PC-3 (cell line): ENCODE measurements around the gene ACSS2. TPM values are rescaled to one million over a fixed set of nuclear protein-coding genes. Genes with fewer than 3 reads are reported as not detected.

Source experiments
- ATAC-seq: fragments of 200-7000 bp; cut with Tn5 transposase; 2 replicates; pipeline ENCODE4 v1.9.1; 2020; ENCODE audit warnings: mild to moderate bottlenecking, moderate library complexity
- BruUV-seq: library from RNA; stranded (reverse); fragments of 400-500 nt; replicated peaks from 2 replicates; lab custom pipeline; 2021; lab: Mats Ljungman, UMichigan
- CTCF ChIA-PET: fragments of 300-600 bp; sonication (Branson Sonifier 250); formaldehyde crosslinking; loops from one replicate; lab custom pipeline; 2022; ENCODE audit warnings: antibody characterized with exemption; lab: Charles Lee
- POLR2A ChIA-PET: fragments of 300-600 bp; sonication (Branson Sonifier 250); formaldehyde crosslinking; loops from one replicate; lab custom pipeline; 2022; ENCODE audit warnings: antibody characterized with exemption; ENCODE audit not compliant: unreplicated experiment; lab: Charles Lee
- DNase-seq: peaks from one replicate; pipeline ENCODE4 v3.0.0-alpha.2; 2015
- H2AFZ ChIP-seq: fragments of 300-600 bp; sonication (generic); 2 replicates; pipeline ENCODE4 v1.6.0; 2016; ENCODE audit warnings: antibody characterized with exemption, low read length
- H3F3A ChIP-seq: fragments of 300-600 bp; sonication (generic); one replicate; pipeline ENCODE4 v1.6.0; 2017; ENCODE audit warnings: antibody characterized with exemption, low read length, control low read depth, mild to moderate bottlenecking; ENCODE audit not compliant: unreplicated experiment
- H3K27ac ChIP-seq: fragments of 300-600 bp; sonication (generic); 2 replicates; pipeline ENCODE4 v1.5.1; 2016; ENCODE audit warnings: mild to moderate bottlenecking, low read length
- H3K27me3 ChIP-seq: fragments of 300-600 bp; sonication (generic); 2 replicates; pipeline ENCODE4 v1.6.1; 2016; ENCODE audit warnings: low read length, mixed read lengths
- H3K36me3 ChIP-seq: fragments of 300-600 bp; sonication (generic); 2 replicates; pipeline ENCODE4 v1.6.1; 2016; ENCODE audit warnings: low read depth, mixed run types, low read length, mixed read lengths
- H3K4me1 ChIP-seq: fragments of 300-600 bp; sonication (generic); 2 replicates; pipeline ENCODE4 v1.5.1; 2016; ENCODE audit warnings: low read length; ENCODE audit not compliant: insufficient read depth
- H3K4me2 ChIP-seq: fragments of 300-600 bp; sonication (generic); 2 replicates; pipeline ENCODE4 v1.6.0; 2016; ENCODE audit warnings: low read length
- H3K4me3 ChIP-seq: fragments of 300-600 bp; sonication (generic); 2 replicates; pipeline ENCODE4 v1.5.1; 2016; ENCODE audit warnings: mild to moderate bottlenecking, low read length, mixed read lengths
- H3K79me2 ChIP-seq: fragments of 300-600 bp; sonication (generic); 2 replicates; pipeline ENCODE4 v1.6.1; 2017; ENCODE audit warnings: low read length, mixed read lengths
- H3K9ac ChIP-seq: fragments of 300-600 bp; sonication (generic); 2 replicates; pipeline ENCODE4 v1.6.0; 2016; ENCODE audit warnings: mild to moderate bottlenecking, low read length
- H3K9me2 ChIP-seq: fragments of 300-600 bp; sonication (generic); replicated peaks from 2 replicates; pipeline ENCODE4 v1.6.1; 2016; ENCODE audit warnings: mixed run types, low read length, mixed read lengths
- H3K9me3 ChIP-seq: fragments of 300-600 bp; sonication (generic); 2 replicates; pipeline ENCODE4 v1.6.1; 2016; ENCODE audit warnings: low read length, mixed read lengths
- H4K20me1 ChIP-seq: fragments of 300-600 bp; sonication (generic); 2 replicates; pipeline ENCODE4 v1.6.1; 2016; ENCODE audit warnings: low read length, mixed read lengths
- CTCF ChIP-seq: fragments of 300-600 bp; sonication (generic); conservative IDR thresholded peaks from 2 replicates; pipeline ENCODE4 v1.5.1; 2017; ENCODE audit warnings: antibody characterized with exemption, low read depth, mild to moderate bottlenecking, low read length
- EZH2 ChIP-seq: fragments of 300-600 bp; sonication (generic); IDR thresholded peaks from one replicate; pipeline ENCODE4 v1.6.1; 2017; ENCODE audit warnings: antibody characterized with exemption, mild to moderate bottlenecking, low read length; ENCODE audit not compliant: unreplicated experiment
- EZH2phosphoT487 ChIP-seq: fragments of 300-600 bp; sonication (generic); IDR thresholded peaks from 2 replicates; pipeline ENCODE4 v1.6.1; 2018; ENCODE audit warnings: mild to moderate bottlenecking, antibody characterized with exemption, low read length, borderline replicate concordance
- intact Hi-C: fragments of 100-400 bp; cut with micrococcal nuclease; formaldehyde crosslinking; loops from 2 replicates; pipeline ENCODE4 v1.9.0; 2023
- total RNA-seq: library from RNA; depleted of rRNA; stranded (reverse); fragments of >200 nt; gene quantifications from 2 replicates; pipeline ENCODE4 v1.2.3, GENCODE V29; 2014

The ACSS2 gene
- total RNA-seq, 1 experiment from 2014 or later = 78.9 TPM

- no peak overlapping the region for H3K27ac ChIP-seq
- H2AFZ ChIP-seq = no peak overlapping the region
- no peak overlapping the region for H3K4me3 ChIP-seq
- H3K4me2 ChIP-seq = no peak overlapping the region
- H3K79me2 ChIP-seq = no peaks in the 10 kb centered on the region; the same call in 1 of the 2 replicates
- peaks cover 38% of the 10 kb centered on the region for H3K4me1 ChIP-seq
- CTCF ChIA-PET = no interaction called here
- no peaks in the 10 kb centered on the region for H4K20me1 ChIP-seq
- no peaks in the 10 kb centered on the region for H3K9me2 ChIP-seq
- no TSS peak for BruUV-seq
- peaks cover 30% of the 10 kb centered on the region for H3K36me3 ChIP-seq
- ATAC-seq = no peak
- intact Hi-C loops = no loop called here
- peaks cover 3% of the 10 kb centered on the region for H3F3A ChIP-seq
- H3K9me3 ChIP-seq = no peaks in the 10 kb centered on the region
- no peak overlapping the region for H3K9ac ChIP-seq
- DNase-seq = no peak
- POLR2A ChIA-PET = no interaction called here
- no peak for TF ChIP-seq EZH2phosphoT487
- TF ChIP-seq EZH2 = no peak
- no peak for TF ChIP-seq CTCF
- H3K27me3 ChIP-seq = no peaks in the 10 kb centered on the region
These were observed 64.8 kb downstream of the ACSS2 start for GRCh38 chr20:34941226-34941625.

GRCh38 chr20:34942301-34942700, 65.9 kb downstream of the ACSS2 start:
- CTCF ChIA-PET = no interaction called here

More at GRCh38 chr20:34942301-34942700, 65.9 kb downstream of the ACSS2 start:
- no TSS peak for BruUV-seq
- no peak for TF ChIP-seq EZH2phosphoT487
- TF ChIP-seq CTCF = no peak
- no peak for TF ChIP-seq EZH2
- no peak overlapping the region for H2AFZ ChIP-seq
- H3K9me2 ChIP-seq = no peaks in the 10 kb centered on the region
- intact Hi-C loops = no loop called here
- H4K20me1 ChIP-seq = no peaks in the 10 kb centered on the region
- peaks cover 3% of the 10 kb centered on the region for H3F3A ChIP-seq
- POLR2A ChIA-PET = no interaction called here
- H3K36me3 ChIP-seq = peaks cover 24% of the 10 kb centered on the region
- H3K4me2 ChIP-seq = no peak overlapping the region
- no peak overlapping the region for H3K4me3 ChIP-seq
- ATAC-seq (no peak), DNase-seq (no peak)
- no peaks in the 10 kb centered on the region; the same call in 1 of the 2 replicates for H3K79me2 ChIP-seq
- no peak overlapping the region for H3K27ac ChIP-seq
- H3K4me1 ChIP-seq = peaks cover 44% of the 10 kb centered on the region
- no peaks in the 10 kb centered on the region for H3K9me3 ChIP-seq
- H3K27me3 ChIP-seq = no peaks in the 10 kb centered on the region
- H3K9ac ChIP-seq = no peak overlapping the region
